GM10266 (cell line): Measurements from ENCODE around the gene SHC4.

Experiments used
- DNase-seq: peaks from one replicate; pipeline ENCODE4 v3.0.0; 2012; ENCODE audit errors: extremely low spot score
- CTCF ChIP-seq: IDR thresholded peaks from 2 replicates; pipeline ENCODE4 v1.5.1; 2012; ENCODE audit warnings: mild to moderate bottlenecking, low read depth; ENCODE audit not compliant: control insufficient read depth, insufficient read depth; ENCODE audit errors: missing control alignments

Gene SHC4

GRCh38 chr15:48954538-48954937, 9.2 kb downstream of the SHC4 start:
- no peak for DNase-seq
- no peak for TF ChIP-seq CTCF

GRCh38 chr15:48946840-48947187, 16.9 kb downstream of the SHC4 start:
- TF ChIP-seq CTCF, result no peak
- DNase-seq, result no peak

GRCh38 chr15:48946074-48946839, 17.5 kb downstream of the SHC4 start:
- no peak for DNase-seq
- TF ChIP-seq CTCF, result no peak

- DNase-seq, result no peak
- no peak for TF ChIP-seq CTCF
These were observed 18.3 kb downstream of the SHC4 start for GRCh38 chr15:48945386-48945785.

- TF ChIP-seq CTCF, result no peak
- DNase-seq, result no peak
These were observed 21.8 kb downstream of the SHC4 start for GRCh38 chr15:48941904-48942303.

GRCh38 chr15:48940508-48940907, 23.2 kb downstream of the SHC4 start:
- no peak for TF ChIP-seq CTCF
- peak; percentile 54 for DNase-seq

- DNase-seq, result no peak
These were observed 24.1 kb downstream of the SHC4 start for GRCh38 chr15:48939648-48940047.

More at GRCh38 chr15:48939648-48940047, 24.1 kb downstream of the SHC4 start:
- no peak for TF ChIP-seq CTCF
